GM12878 (cell line): ENCODE measurements around the gene TNFRSF8. TPM values are rescaled to one million over a fixed set of nuclear protein-coding genes. Genes with fewer than 3 reads are reported as not detected.

Source experiments
- ATF7 ChIP-seq: fragments of 450-650 bp; IDR thresholded peaks from 2 replicates; pipeline ENCODE4 v1.6.1; 2016; ENCODE audit warnings: low read depth, mild to moderate bottlenecking
- BCL11A ChIP-seq: IDR thresholded peaks from 2 replicates; pipeline ENCODE4 v1.6.1; 2011; ENCODE audit warnings: low read depth, low read length
- BHLHE40 ChIP-seq, 2 experiments: fragments of 450-650 bp in 1 of 2; IDR thresholded peaks; 2 replicates each; pipeline ENCODE4 v1.6.1; 2011 to 2017; ENCODE audit warnings: low read depth in 2 of 2, borderline replicate concordance in 1 of 2, improper control_type of control experiment in 1 of 2, low read length in 1 of 2, mild to moderate bottlenecking in 1 of 2
- CEBPB ChIP-seq, 2 experiments: fragments of 150-350 bp in 1 of 2; IDR thresholded peaks; 2 replicates each; pipeline ENCODE4 v1.6.1; 2012 to 2014; ENCODE audit warnings: low read depth in 2 of 2, low read length in 2 of 2, borderline replicate concordance in 1 of 2, inconsistent platforms in 1 of 2
- E4F1 ChIP-seq: fragments of 450-650 bp; IDR thresholded peaks from 2 replicates; pipeline ENCODE4 v1.6.1; 2018; ENCODE audit warnings: borderline replicate concordance, mild to moderate bottlenecking; ENCODE audit not compliant: partially characterized antibody
- GABPA ChIP-seq: IDR thresholded peaks from 2 replicates; pipeline ENCODE4 v1.6.1; 2014; ENCODE audit warnings: antibody characterized with exemption, low read depth, mild to moderate bottlenecking, inconsistent platforms
- HDAC2 ChIP-seq: fragments of 200-600 bp; sonication (generic); IDR thresholded peaks from 2 replicates; pipeline ENCODE4 v1.6.1; 2017
- HDGF ChIP-seq: fragments of 450-650 bp; IDR thresholded peaks from 2 replicates; pipeline ENCODE4 v1.6.1; 2016; ENCODE audit warnings: antibody characterized with exemption
- HSF1 ChIP-seq: fragments of 150-350 bp; IDR thresholded peaks from 2 replicates; pipeline ENCODE4 v1.6.1; 2014; ENCODE audit warnings: mild to moderate bottlenecking, low read depth, low read length
- IRF4 ChIP-seq: IDR thresholded peaks from 2 replicates; pipeline ENCODE4 v1.6.1; 2011; ENCODE audit warnings: low read depth, low read length
- KDM1A ChIP-seq: fragments of 200-600 bp; sonication (generic); IDR thresholded peaks from 2 replicates; pipeline ENCODE4 v1.6.1; 2016; ENCODE audit warnings: borderline replicate concordance
- MEF2B ChIP-seq: fragments of 450-650 bp; IDR thresholded peaks from 2 replicates; pipeline ENCODE4 v1.6.1; 2018; ENCODE audit warnings: mild to moderate bottlenecking, moderate library complexity; ENCODE audit not compliant: partially characterized antibody, poor library complexity, severe bottlenecking
- MXI1 ChIP-seq: fragments of 150-350 bp; IDR thresholded peaks from 2 replicates; pipeline ENCODE4 v1.6.1; 2011; ENCODE audit warnings: low read depth, mild to moderate bottlenecking, inconsistent platforms, low read length, improper control_type of control experiment
- MYB ChIP-seq: fragments of 150-350 bp; IDR thresholded peaks from 2 replicates; pipeline ENCODE4 v1.6.1; 2014; ENCODE audit warnings: mild to moderate bottlenecking, low read depth, low read length, borderline replicate concordance
- NFIC ChIP-seq: IDR thresholded peaks from 2 replicates; pipeline ENCODE4 v1.6.1; 2012; ENCODE audit warnings: low read depth, mild to moderate bottlenecking, inconsistent platforms, low read length, moderate library complexity
- PAX5 ChIP-seq: IDR thresholded peaks from 2 replicates; pipeline ENCODE4 v1.6.1; 2011; ENCODE audit warnings: low read depth, low read length, borderline replicate concordance
- PAX8 ChIP-seq: fragments of 450-650 bp; IDR thresholded peaks from 2 replicates; pipeline ENCODE4 v1.6.1; 2017; ENCODE audit warnings: mild to moderate bottlenecking, moderate library complexity
- RB1 ChIP-seq: fragments of 450-650 bp; formaldehyde crosslinking; IDR thresholded peaks from 2 replicates; pipeline ENCODE4 v1.6.1; 2017; ENCODE audit warnings: mild to moderate bottlenecking, borderline replicate concordance
- RBBP5 ChIP-seq: fragments of 200-600 bp; sonication (generic); conservative IDR thresholded peaks from 2 replicates; pipeline ENCODE4 v1.6.1; 2016
- SIX5 ChIP-seq: IDR thresholded peaks from 2 replicates; pipeline ENCODE4 v1.6.1; 2011; ENCODE audit warnings: mild to moderate bottlenecking, low read depth, low read length, moderate library complexity; ENCODE audit not compliant: severe bottlenecking
- SKIL ChIP-seq: fragments of 450-650 bp; IDR thresholded peaks from 2 replicates; pipeline ENCODE4 v1.6.1; 2017; ENCODE audit warnings: mild to moderate bottlenecking, low read depth, inconsistent platforms; ENCODE audit not compliant: poor library complexity, severe bottlenecking
- SMAD5 ChIP-seq: IDR thresholded peaks from 2 replicates; pipeline ENCODE4 v1.6.1; 2016; ENCODE audit warnings: antibody characterized with exemption, low read depth
- SMARCA5 ChIP-seq: fragments of 450-650 bp; IDR thresholded peaks from 2 replicates; pipeline ENCODE4 v1.6.1; 2017; ENCODE audit warnings: mild to moderate bottlenecking
- SP1 ChIP-seq: IDR thresholded peaks from one replicate; pipeline ENCODE4 v1.6.1; 2011; ENCODE audit warnings: low read depth, low read length
- STAT3 ChIP-seq: IDR thresholded peaks from 2 replicates; pipeline ENCODE4 v1.6.1; 2011; ENCODE audit warnings: low read depth, low read length, improper control_type of control experiment
- TCF7 ChIP-seq: IDR thresholded peaks from 2 replicates; pipeline ENCODE4 v1.6.1; 2014; ENCODE audit warnings: antibody characterized with exemption, borderline replicate concordance
- polyA plus RNA-seq, 11 experiments: library from polyadenylated mRNA; depleted of rRNA in 4 of 11; unstranded in 6 of 11; stranded (reverse) in 5 of 11; fragments of >200 nt; fragmentation: Nextera tagmentation in 4 of 11; fragmentation: Illumina TruSeq in 1 of 11; extraction: Ambion mirVana in 4 of 11; extraction: Trizol in 1 of 11; gene quantifications; 1 replicate in 1 of 11; 2 replicates in 10 of 11; pipeline versions ENCODE4 v1.2.1 to v1.2.3, GENCODE V29; 2011 to 2016; ENCODE audit warnings: inconsistent platforms in 2 of 11, missing spikeins in 2 of 11, low read depth in 1 of 11
- total RNA-seq, 4 experiments: library from RNA; depleted of rRNA in 3 of 4; stranded (reverse); fragments of >200 nt in 3 of 4; fragmentation: Illumina TruSeq in 1 of 4; extraction: Trizol in 1 of 4; gene quantifications; 2 replicates each; pipeline versions ENCODE4 v1.2.1 to v1.2.3, GENCODE V29; 2013 to 2021
- TF ChIP-seq, protein P1 (sequence below): fragments of 450-650 bp; IDR thresholded peaks from 2 replicates; pipeline ENCODE4 v1.6.1; 2017; ENCODE audit warnings: low read depth, mild to moderate bottlenecking, moderate library complexity

The TNFRSF8 gene
- total and polyA plus RNA-seq, 10 of the 15 experiments (the other 5 are each of a cell fraction or from before 2014, with no cell fraction given) = 9.8 to 114 (median 58.8) TPM

DNA sequence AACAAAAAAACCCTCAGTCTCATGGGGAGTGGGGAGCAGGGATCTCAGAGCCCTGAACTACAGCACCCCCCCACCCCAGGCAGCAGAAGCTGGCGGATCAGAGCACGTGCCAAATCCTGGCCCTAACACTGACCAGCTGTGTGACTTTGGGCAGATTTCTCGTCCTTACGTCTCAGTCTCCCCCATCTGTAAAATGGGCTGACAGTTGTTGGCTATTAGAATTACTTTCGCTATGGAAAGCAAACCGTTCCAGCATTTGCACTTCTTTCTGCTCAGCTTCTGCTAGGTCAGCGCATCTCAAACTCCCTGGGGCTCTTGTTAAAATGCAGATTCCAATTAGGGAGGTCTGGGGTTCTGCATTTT lies 15.5 kb downstream of the TNFRSF8 start (continued):
- TF ChIP-seq, protein P1, sequence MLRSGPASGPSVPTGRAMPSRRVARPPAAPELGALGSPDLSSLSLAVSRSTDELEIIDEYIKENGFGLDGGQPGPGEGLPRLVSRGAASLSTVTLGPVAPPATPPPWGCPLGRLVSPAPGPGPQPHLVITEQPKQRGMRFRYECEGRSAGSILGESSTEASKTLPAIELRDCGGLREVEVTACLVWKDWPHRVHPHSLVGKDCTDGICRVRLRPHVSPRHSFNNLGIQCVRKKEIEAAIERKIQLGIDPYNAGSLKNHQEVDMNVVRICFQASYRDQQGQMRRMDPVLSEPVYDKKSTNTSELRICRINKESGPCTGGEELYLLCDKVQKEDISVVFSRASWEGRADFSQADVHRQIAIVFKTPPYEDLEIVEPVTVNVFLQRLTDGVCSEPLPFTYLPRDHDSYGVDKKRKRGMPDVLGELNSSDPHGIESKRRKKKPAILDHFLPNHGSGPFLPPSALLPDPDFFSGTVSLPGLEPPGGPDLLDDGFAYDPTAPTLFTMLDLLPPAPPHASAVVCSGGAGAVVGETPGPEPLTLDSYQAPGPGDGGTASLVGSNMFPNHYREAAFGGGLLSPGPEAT = no peak; the same call in 1 of the 2 replicates
- no peak for TF ChIP-seq STAT3
- TF ChIP-seq TCF7 = no peak
- no peak for TF ChIP-seq MYB
- no peak for TF ChIP-seq SP1
- no peak for TF ChIP-seq SIX5
- TF ChIP-seq HSF1 = no peak
- TF ChIP-seq ATF7 = no peak; the same call in 1 of the 2 replicates
- no peak for TF ChIP-seq IRF4
- TF ChIP-seq PAX8 = no peak
- no peak for TF ChIP-seq E4F1
- TF ChIP-seq SMARCA5 = peak; percentile 100
- TF ChIP-seq SKIL = no peak
- TF ChIP-seq NFIC = no peak
- TF ChIP-seq RBBP5 = no peak
- no peak for TF ChIP-seq MXI1
- TF ChIP-seq HDAC2 = peak; percentile 96
- peak; percentile 34; the same call in 1 of the 2 replicates for TF ChIP-seq RB1
- TF ChIP-seq KDM1A = peak; percentile 86; the same call in 1 of the 2 replicates
- TF ChIP-seq SMAD5 = no peak
- TF ChIP-seq PAX5 = no peak
- no peak for TF ChIP-seq HDGF
- TF ChIP-seq GABPA = no peak
- TF ChIP-seq BHLHE40 (IDR thresholded peaks at IDR 0.05; ENCODE audit: borderline replicate concordance in 1 of 2, low read depth in 2 of 2, low read length in 1 of 2) = peak; percentile 59 to 73; a peak in 3 of 4 replicates
- TF ChIP-seq BCL11A = no peak
- no peak for TF ChIP-seq MEF2B
- TF ChIP-seq CEBPB (IDR thresholded peaks at IDR 0.05; ENCODE audit: borderline replicate concordance in 1 of 2, low read depth in 2 of 2, low read length in 2 of 2) = no peak
